Stimulated activated CD8-positive, alpha-beta memory T cell treated with anti-CD3 and anti-CD28 coated beads, Interleukin-15, amount 100 ng/mL, for 4 hours (primary cell): ENCODE results near the gene INS.
"Not testable (repeated sequence)": the region's sequence is repeated elsewhere in the genome, so short reads cannot be mapped to it uniquely, and the experiment has no call there.

Source experiments
- DNase-seq, 2 donors: peaks; one replicate each; pipeline ENCODE4 v3.0.0-alpha.2; 2020; ENCODE audit warnings: low read depth in 2 of 2

The INS gene

DNA sequence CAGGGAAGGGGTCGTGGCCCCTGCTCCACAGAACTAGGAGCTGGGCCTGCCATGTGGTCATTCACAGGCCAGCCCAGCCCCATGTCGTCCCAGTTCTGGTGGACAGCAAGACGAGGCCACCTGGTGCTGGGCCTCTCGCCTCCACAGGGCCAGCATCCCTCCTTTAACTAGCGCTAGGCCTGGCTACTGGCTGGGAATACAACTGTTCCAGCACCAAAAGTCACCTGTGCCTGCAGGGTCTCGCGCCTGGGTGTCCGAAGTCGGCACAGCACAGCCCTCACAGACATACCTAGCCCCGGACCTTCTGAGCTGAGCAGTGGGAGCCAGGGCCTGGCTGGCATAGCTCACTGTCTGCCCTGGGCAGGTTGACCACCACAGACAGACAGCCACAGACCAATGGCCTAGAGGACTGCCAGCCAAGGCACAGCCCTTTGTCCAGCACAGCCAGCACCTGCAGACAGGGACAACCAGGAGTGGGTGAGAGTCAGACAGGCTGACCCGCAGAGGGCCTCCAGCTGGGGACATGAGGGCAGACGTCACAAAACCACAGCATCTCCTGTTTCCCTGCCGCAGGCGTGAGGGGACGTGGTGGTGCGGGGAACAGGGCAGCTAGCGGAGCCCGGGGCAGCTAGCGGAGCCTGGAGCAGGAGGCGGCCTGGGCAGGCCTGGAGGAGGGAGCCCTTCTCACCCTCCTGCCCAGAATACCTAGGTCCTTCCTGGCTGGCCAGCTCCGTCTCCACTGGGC is 37.8 kb upstream of the INS start:
- no peak for DNase-seq

DNA sequence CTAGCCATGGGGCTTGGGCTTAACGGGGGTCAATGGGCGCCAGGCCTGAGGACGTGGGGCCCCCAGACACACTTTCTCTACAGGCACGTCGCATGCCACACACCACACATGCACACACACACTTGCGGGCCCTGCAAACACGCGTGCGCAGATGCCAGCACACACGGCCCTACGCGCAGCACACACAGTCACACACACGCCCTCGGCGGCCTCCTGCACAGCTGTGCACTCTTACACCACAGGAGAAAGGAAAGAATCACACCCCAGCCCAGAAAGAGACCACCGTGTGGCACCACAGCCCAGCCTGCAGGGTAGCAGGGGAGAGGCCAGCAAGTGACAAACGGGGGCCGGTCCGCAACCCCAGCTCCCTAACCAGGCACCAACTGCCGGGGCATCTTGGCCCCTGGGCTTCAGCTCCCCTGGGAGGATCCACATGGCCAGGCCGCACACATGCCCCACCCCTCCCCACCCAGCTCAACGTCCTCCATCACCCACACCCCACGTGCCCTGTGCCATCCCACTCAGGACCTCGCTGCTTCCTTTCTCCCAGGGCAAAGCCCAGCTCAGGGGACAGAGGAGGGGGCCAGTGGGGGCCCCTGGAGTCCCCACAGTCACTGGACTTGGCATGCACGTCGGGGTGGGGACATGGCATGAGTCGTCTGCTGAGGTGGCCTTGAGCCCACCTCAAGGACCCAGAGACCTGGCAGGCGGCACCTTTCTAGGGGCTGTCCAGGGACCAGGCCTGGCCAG is 36.9 kb upstream of the INS start:
- DNase-seq, result no peak

DNA sequence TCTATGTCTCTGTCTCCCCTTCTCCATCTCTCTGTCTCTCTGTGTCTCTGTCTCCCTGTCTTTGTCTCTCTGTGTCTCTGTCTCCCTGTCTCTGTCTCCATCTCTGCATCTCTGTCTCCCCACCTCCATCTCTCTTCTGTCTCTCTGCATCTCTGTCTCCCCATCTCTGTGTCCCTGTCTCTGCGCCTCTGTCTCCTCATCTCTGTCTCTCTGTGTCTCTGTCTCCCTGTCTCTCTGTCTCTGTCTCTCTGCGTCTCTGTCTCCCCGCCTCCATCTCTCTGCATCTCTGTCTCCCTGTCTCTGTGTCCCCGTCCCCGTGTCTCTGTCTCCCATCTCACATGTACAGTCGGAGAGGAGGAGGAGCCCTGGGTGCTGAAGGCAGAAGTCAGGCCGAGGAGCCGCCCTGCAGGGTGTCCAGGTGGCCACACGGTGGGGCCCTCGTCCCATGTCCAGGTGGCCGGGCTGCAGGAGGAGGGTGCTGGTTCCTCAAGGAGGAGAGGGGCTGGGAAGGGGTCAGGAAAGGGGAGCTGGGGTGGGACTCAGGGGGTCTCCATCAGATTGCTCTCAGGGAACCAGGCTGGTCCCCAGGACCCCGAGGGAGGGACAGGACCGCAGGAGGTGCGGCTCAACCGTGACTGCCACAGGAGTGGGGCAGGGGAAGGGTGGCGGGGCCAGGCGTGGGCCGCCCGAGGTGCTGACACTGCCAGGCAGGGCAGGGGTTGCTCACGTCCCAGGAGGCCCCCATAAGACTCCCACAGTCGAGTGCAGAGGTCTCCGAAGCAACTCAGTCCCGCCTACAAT is 36.2 kb upstream of the INS start:
- peak; percentile 37 to 44 for DNase-seq

DNA sequence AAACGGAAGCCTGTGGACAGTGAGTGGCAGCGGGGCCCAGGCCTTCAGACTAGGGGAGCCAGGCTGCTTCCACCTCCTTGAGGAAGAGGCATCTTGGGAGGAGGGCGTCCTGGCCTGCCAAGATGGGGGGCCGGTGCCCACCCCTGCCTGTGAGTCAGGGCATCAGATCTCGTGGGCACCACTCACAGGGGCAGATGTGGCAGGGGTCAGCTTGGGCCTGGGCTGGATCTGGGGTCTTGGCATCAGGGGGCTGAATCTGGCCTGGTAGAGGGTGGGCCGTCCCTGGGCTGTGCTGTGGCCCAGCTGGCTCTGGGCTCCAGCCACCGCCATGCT is 34.7 kb upstream of the INS start:
- DNase-seq, result no peak

DNA sequence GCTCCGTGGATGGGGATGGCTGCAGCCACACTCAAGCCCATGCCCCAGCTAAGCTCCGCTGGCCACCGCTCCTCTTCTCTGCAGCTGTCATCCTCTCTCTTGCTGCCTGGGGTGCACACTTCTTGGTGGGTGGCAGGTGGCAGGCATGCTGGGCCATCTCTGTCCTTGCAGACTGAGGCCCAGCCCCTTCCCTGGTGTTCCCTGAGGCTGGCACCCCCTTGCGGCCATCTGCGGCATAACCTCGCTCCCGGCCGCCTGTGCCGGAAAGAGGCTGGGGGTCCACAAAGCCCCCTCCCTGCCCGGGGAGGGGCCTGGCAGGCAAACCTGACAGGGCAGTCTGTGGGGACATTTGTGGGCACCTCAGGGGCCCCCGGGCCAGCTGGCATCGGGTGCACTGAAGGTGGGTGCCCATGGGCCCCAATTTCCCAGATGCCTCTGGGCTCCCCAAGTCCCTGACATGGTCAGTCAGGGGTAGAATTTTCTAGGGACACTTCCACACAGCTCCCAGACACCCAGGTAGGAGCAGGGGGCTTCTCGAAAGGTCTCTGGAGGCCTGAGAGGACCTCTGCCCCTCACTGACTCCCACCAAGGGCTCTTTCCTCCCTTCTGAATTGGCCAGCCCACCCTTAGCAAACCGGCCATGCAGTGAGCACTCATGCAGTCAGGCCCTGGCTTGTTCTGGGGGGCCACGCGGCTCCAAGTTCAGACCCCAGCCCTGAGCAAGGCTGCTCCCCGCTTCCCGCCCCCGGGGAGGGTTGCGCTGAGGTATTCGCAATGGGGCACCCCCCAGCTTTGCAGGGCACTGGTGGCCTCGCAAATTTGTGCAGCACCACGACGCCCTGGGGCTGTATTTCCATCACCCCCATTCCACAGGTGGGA is 34.1 kb upstream of the INS start:
- peak in 1 of 2 donors; percentile 22 for DNase-seq

DNA sequence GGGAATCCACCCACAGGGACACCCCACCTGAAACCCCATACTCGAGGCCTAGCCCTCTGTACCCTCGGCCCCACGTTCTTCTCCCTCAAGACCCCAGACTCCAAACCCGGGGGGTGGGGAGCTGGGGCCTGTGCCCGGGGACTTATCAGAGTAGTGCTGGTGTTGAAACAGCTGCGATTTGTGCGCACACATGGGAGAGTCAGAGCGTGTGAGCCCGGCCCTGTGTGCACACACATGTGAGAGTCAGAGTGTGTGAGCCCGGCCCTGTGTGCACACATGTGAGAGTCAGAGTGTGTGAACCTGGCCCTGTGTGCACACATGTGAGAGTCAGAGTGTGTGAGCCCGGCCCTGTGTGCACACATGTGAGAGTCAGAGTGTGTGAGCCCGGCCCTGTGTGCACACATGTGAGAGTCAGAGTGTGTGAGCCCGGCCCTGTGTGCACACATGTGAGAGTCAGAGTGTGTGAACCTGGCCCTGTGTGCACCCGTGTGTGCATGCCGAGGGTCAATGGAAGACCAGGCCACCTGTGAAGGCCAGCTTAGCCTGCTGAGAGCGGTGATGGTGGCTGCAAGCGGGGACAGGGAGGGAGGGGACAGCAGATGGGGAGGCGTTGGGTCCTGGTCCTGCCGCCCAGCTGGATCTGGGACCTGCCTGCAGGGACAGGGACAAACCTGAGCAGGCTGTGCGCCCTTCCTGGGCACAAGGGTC is 33.0 kb upstream of the INS start:
- not testable (repeated sequence) for DNase-seq

DNA sequence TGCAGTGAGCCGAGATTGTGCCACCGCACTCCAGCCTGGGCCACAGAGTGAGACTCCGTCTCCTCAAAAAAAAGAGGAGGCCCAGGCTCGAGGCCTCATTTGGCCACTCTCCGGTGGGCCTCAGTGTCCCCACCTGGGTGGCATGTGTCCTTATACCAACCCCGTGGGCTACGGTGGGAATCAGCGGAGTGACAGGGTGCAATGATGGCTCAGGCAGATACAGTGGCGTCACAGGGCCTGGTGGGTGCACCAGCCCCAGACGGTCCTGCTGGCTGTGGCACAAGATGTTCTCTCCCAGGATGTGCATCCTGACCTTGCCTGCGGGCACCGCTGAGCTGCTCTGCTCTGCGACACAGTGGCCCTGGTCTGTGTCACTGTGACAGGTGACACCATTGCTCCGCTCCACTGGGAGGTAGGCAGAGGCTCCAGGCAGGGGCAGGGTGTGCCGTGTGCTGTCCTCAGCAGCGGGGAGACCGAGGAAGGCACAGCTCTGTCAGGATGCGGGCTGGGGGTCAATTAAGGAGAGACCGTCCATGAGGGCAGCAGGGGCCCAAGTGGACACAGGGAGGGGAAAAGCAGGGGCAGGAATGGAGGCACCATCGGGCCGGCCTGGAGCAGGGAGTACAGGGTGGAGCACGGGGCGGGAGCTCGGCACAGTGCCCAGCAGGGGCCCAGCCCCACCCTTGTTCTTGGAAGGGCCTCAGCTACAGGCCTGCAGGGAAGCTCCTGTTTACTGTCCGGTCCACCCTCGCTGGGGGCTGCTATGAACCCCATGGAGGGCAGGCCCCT is 32.3 kb upstream of the INS start:
- no peak for DNase-seq

DNA sequence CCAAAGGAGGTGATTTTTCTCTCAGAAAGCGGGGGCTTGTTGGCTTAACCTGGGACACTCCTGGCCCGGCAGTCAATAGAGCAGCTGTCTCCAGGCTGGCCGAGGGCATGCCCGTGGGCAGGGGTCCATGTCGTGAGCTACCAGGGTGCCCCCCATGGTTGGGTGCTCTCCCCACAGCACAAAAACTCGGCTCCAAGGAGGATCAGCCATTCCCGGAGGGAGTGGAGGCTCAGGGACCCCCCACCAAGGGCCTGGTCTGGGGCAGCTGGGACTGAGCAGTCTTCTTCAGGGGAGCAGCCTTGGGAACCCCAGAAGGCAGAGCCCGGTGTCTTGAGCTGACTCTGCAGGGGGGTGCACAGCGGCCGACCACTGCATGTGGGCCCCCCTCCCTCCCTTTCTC is 31.4 kb upstream of the INS start:
- DNase-seq, result no peak

DNA sequence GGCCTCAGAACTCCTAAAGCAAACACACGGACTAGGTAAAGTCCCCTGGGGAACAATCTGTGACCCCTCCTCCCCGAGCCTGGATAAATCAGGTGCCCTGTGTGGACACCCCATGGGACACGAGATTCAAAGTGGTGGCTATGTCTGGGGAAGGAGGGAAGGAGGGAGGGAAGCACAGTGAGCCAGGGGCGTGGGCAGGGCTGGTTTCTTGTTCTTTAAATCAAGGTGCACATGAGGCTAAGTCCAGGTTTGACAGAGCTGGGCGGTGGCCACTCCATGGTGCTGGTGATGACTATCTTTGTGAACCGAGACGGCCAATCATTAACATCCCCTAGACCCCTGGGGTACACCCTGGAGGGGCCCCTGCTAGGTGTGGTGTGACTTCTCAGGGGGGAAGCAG is 30.9 kb upstream of the INS start:
- no peak for DNase-seq

DNA sequence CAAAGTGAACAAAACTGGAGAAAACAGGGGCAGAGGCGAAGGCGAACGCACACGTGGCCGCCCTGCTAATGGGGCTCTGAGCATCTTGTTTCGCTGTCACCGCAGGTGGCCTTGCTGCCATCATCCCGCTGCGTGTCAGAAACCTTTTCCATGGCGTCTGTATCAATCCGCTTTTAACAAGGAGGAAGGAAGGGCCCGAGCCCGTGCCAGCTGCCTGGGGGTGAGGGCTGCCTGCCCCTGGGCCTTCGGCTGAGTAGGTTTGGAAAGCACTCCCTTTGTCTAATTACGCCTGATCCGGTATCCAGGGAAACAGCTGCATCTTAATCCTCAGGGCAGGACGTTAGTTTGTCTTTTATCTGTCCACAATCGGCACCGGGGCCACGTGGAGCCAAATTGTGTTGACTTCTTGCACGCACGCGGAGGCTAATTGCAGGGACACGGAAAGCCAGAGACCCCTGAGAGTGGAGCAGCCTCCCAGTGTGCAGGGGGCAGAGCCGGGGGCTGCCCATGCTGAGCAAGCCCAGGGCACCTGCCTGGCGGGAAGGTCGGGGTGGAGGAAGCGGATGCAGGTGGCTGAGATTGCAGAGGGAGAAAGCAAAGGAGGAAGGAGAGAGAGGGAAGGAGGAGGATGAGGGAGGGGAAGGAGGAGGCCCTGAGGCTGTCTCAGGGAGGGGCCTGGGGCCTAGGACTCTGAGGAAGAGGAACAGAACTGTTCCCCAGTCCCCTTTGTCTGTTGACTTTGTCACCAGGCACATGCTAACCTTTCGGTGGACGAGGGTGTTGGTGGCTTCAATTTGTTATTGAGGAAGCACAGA is 29.9 kb upstream of the INS start:
- DNase-seq, result no peak

DNA sequence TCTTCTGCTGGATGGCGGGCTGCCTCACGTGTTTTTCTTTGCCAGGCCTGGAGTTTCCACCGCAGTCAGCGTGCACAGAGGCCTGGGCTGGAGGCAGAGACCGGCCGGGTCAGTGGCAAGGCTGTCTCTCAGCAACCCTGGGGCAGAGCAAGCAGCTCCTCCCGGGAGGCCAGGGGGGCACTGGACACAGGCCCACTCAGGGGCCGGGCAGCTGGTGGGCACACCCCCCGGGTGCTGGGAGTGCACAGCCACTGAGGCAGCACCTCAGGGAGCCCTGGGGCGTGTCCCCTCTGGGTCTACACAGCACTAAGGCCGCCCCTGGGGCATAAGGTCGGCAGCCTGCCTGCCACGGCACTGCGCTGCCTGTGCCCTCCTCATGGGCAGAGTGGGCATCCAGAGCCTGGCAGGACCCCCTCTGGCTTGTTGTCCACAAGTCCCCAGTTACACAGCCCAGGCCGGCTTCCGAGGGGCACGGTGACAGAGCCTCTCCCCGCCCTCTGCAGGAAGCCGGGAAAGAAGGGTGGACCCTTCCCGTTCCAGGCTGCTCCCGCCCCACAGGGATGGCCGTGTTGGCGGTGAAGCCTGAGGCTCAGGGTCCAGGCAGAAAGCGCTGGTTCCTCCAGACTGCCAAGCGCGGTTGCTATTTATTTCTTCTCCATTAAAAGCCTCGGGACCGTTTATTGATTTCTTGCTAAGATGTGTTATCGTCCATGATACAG is 29.1 kb upstream of the INS start:
- DNase-seq, result no peak

DNA sequence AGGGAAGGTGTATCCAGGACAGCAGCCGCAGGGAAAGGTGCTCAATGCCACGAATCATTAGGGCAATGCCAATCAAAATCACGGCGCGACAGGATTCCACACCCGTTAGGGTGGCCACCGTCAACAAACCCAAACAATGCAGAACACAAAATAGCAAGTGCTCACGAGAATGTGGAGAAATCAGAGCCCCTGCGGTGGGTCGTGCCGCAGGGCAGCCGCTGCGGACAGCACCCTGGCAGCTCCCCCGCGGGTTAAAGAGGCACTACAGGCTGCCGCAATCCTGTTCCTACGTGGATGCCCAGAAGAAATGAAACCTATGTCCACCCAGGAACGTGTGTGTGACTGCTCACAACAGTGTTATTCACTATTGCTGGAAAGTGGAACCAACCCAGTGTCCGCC is 27.7 kb upstream of the INS start:
- no peak for DNase-seq

DNA sequence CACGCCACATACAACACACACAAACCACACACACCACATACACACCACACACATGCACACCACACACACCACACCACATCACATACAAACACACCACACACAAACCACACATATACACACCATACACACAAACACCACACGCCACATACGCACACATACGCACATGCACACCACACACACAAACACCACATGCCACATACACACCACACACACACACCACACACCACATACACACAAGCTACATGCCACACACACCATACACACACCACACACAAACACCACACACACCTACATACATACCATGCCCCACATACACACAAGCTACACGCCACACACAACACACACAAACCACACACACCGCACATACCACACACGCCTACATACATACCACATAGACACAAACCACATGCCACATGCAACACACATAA is 26.3 kb upstream of the INS start:
- no peak for DNase-seq

DNA sequence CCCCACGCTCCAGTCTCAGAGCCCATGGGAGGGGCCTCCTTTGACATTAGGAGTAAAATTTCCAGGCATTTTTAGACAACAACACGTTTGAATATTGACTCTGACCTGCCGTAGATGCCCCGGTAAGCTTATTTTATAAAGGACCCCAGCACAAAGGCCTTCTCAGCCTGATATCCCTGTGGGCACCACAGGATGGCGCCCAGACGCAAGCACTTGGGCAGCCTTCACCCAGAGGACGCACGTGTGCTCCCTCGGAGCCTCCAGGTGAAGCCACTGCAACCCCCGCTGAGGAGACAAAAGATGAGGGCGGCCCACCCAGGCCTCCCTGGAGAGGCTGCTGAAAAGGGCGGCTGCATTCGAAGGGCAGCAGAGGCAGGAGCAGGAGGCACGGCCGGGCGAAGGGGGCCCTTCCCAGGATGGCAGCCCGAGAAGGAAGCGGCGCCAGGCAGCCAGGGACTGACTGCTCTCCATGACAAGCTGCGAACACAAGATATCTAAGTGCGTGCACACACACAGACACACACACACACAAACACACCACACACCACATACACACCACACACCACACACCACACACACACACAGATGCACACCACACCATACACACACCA is 25.8 kb upstream of the INS start:
- DNase-seq, result peak in 1 of 2 donors; percentile 21

DNA sequence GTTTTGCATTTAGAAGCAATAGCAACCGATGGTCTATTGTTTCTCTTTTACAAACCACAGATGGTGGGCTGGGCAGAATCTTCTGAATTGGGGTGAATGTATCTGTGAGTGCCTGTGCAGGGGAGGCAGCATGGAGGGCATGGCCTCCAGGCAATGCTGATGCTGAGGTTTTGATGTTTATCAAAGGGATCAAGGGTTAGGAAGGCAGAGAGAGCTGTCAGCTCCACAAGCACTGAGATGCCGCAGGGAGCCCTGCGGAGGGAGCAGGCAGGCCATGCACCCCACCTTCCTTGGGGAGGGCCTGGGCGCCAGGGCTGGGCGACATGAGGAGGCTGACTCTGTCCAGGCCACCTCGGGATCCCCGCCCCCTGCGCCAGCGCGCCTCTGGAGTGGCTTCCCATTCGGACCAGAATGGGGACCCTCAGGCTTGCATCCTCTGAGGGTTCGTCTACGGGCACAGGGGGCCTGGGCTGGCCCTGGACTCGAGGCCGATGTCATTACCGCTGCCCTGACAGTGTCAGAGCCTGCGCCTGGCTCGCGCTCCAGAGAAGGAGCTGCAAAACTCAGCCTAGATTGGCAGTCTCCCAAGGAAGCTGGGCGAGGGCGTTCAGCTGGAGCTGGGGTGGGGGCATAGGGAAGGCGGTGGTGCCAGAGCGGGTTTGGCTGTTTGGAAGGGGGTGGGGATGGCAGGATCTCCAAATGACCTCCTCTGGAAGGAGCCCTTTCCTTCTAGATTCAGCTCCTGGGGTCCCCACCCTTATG is 24.5 kb upstream of the INS start:
- no peak for DNase-seq

DNA sequence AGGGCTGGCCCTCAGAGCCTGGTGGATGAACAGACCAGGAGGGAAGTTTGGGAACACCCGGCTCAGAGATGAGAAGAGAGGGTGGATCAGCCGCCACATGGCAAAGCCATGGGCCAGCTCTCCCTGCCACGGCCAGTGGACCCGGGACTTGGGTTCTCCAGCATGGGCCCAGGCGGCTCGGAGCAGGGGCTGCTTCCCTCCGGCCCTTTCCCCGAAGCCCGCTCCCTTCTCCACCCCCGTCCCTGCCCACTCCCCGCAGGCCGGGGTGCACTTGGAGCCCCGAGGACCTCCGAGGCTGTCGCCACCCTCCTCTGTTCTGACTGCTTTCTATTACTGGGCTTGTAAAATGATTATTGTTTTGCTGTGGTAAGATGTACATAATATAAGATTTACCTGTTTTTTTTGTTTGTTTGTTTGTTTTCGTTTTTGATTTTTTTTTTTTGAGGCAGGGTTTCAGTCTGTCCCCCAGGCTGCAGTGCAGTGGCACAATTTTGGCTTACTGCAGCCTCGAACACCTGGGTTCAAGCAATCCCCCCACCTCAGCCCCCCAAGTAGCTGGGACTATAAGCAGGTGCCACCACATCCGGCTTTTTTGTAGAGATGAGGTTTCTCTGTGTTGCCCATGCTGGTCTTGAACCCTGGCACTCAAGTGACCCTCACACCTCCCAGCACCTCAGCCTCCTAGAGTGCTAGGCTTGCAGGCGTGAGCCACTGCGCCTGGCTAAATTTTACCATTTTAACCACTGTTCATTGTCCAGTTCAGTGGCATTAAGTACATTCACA is 21.9 kb upstream of the INS start:
- no peak for DNase-seq

DNA sequence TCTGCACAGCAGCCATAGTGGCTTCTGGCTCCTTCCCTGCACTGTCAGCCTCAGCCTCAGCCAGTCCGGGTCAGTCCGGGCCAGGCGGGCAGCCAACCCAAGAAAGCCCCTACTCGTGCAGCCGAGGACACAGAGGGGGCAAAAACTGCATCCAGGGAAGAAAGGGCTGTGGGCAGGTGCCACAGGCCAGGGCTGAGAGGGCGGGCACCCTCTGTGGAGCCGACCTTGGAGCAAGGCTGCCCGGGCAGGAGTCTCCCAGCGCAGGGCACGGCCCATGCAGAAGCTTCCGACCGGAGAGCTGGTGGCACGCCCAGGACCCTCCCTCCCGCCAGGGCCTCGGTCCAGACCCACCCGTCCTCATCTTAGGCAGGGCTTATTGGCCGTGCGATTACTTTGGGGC is 21.1 kb upstream of the INS start:
- DNase-seq, result no peak
